HG02763 (cell line): ENCODE results near the gene EIF2A.

Experiments used
- ATAC-seq: cut with Tn5 transposase; IDR thresholded peaks from one replicate; pipeline ENCODE4 v1.9.1; 2021; ENCODE audit warnings: mild to moderate bottlenecking, moderate library complexity; ENCODE audit not compliant: unreplicated experiment

EIF2A gene

DNA sequence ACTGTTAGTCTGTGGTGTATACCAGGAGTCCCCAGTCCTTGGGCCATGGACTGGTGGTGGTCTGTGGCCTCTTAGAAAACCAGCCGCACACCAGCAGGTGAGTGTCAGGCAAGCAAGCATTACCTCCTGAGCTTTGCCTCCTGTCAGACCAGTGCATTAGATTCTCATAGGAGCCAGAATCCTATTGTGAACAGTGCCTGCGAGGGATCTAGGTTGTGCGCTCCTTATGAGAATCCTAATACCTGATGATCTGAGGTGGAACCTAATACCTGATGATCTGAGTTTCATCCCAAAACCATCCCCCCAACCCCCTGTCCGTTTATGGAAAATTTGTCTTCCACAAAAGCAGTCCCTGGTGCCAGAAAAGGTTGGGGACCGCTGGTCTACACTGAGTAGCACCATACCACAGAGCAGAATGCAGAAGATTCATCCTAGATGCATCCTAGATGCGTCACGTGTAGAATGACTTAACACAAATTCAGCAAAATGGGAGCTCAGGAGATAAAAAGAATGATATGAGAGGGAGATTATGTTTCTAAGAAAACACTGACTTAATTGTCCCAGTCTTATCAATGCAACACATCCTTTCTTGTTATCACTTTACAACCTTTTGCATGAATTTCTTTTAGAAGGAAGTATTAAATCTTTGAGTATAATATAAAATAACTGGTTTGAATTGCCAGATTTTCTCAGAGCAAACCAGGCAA, 85.1 kb downstream of the EIF2A start:
- no peak for ATAC-seq

DNA sequence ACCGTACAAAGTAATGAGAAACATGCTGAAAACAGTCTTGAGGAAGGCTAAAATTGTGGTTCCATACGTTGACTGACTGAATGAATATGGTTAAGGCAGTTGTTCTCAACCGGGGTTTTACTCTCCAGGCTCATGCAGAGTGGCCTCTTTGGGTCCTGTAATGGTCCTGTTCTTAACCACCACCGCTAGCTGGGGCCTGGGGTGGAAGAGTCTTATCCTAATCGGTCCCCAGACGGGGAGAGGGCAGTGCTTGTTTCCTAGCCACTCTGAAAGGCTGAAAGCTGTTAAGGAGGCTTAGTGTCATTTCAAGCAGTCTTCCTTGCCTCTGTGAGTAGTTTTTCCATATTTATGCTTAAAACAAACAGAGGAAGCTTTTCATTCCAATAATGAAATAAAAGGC, 88.5 kb downstream of the EIF2A start:
- no peak for ATAC-seq

DNA sequence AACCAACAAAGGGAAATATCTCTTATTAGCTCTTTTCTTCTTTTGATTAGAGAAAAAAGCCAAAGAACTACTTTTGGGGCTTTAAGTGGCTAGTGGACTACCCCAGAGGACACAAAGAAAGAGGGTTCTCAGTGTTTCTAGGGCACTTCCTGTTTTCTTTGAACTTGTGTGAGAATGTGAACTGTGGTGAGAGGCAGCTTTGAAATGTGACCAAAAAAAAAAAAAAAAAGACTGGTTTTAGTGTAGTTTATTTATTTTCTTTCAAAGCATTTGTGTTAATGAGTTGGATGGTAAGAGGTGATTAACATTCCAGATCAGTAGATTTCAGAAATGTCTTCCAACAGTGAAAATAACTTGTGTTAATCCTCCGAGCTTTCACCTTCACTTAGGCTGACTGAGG, 88.9 kb downstream of the EIF2A start:
- ATAC-seq = peak; percentile 58
